Stimulated activated CD4-positive, alpha-beta T cell treated with anti-CD3 and anti-CD28 coated beads, Interleukin-1b, Interleukin-23, amount 100 ng/mL, for 4 hours (primary cell): ENCODE data around the gene DUSP18.
"Not testable (repeated sequence)": the region's sequence is repeated elsewhere in the genome, so short reads cannot be mapped to it uniquely, and the experiment has no call there.

ENCODE experiments used
- DNase-seq, 2 donors: peaks; one replicate each; pipeline ENCODE4 v3.0.0-alpha.2; 2020; ENCODE audit warnings: low read depth in 2 of 2

Gene DUSP18

DNA sequence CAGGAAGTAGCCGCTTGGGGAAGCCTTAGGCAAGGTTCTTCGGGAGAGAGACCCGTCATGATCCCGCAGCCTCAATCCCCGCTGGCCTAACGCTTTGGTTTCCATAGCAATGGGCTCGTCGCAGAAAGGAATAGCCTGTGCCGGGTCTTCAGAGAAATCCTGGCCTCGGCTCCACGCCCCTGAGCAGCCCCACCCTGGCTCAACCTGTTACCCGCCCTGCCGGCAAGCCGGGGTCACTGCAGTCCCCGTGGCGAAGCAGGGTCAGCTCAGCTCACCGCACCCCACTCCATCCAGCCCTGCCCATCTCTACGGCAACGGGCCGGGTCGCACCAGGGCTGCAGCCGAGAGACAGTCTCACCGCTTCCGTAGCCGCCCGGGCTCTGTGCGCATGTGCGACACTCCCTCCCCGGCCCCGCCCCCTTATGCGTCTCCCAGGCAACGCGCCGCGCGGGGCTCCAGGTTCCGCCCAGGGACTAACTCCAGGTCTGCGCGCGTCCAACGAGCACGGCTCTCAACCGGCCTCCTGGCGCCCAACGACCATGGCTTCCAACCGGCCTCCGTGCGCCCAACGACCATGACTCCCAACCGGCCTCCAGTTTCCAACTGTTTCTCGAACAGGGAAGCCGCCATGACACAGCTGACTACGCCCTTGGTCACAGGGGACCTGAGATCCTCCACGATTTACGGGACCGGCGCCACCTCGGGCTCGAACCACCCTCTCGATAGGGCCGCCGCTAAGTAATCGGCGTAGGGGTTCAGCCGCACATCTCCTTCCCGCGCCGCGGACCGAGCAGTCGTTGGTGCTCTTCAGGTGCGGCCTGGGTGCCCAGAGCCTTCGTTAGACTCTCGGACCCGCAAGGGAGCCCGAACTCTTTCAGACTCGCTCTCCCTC is at the start of gene DUSP18:
TSS of gene DUSP18 (minus strand) at position 382 of the 892 bp plus-strand sequence. CDS start 3,872 bp downstream, outside the sequence.
- DNase-seq: peak; percentile 93 to 95

DNA sequence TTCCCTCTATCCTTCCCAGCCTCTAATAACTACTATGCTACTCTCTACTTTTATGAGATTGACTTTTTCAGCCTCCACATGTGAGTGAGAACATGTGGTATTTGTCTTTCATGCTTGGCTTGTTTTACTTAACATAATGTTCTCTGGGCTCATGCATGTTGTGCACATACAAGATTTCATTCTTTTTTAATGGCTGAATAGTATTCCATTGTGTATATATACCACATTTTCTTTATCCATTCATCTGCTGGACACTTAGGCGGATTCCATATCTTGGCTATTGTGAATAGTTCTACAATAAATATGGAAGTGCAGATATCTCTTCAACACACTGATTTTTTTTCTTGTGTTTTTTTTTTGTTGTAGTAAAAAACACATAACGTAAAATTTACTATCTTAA is 46.4 kb upstream of the DUSP18 start:
- DNase-seq: no peak

DNA sequence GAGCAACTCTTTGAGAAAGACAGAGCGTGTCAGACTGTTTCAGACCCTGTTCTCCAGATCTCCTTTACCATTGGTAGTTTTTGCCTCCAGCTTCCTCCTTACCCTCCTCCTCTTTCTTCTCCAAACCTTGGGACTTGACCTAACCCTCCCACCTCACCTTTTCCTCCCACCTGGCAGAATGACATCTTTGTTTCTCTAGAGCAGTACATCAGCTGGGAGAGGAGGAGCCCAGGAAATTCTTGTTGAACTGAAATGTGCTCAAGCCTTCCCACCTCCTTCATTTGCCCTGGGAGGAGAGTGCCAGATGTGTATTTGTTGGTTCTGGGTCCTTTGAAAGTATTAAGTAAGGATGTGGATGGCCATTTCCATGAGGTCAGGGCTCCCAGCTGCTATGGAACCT is 44.4 kb upstream of the DUSP18 start:
- DNase-seq: no peak

DNA sequence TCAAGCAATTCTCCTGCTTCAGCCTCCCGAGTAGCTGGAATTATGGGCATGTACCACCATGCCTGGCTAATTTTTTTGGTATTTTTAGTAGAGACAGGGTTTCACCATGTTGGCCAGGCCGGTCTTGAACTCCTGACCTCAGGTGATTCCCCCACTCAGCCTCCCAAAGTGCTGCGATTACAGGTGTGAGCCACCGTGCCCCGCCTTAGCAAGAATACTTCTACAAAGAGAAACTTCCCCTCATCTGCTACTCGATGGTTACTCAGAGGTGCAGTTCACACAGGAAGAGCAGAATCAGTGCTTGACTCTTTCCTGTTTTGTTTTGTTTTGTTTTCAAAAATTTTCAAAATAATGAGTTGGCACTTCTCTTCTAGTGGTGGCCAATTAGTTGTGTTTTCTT is 42.3 kb upstream of the DUSP18 start:
- not testable (repeated sequence) for DNase-seq

DNA sequence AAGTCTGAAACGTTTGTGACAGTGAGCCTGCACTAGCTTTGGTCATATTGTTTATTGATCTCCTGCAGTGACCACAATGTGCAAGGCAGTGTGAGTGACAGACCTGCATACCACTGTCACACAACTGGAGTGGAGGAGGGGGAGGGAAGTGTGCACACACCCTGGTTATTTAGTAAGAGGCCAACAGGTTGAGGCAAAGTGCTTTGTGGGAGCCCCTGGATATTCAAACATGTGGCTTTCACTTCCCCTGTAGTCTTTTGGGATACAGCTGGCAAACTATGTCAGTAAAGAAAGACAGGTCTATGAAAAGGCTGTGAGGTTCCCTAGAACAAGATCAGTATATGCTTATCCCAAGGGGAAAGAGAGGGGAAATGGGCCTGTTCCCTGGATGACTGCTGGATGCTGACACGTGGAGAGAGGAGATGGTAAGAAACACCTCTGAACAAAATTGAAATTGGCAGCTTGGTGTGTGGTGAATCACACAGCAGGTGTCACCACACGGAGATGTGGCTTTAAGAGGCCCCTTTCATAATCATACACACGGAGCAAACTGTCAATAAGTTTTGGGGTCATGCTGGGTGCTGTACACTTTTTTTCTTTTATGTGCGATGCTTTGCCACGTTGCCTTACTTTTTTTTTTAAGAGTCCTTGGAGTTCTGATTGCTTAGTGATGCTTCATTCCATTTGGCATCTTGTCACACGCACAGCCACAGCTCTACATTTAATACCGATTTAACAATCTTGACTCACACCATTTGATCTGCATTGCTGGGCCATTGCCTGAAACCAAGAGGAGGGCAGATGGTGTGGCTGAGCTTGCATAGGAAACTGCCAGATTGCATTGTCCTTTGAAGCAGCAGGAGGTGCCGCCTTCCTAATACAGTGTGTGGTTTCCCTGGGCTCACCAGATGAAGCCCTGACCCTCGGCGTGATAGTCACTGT is 38.3 kb upstream of the DUSP18 start:
- DNase-seq: no peak

DNA sequence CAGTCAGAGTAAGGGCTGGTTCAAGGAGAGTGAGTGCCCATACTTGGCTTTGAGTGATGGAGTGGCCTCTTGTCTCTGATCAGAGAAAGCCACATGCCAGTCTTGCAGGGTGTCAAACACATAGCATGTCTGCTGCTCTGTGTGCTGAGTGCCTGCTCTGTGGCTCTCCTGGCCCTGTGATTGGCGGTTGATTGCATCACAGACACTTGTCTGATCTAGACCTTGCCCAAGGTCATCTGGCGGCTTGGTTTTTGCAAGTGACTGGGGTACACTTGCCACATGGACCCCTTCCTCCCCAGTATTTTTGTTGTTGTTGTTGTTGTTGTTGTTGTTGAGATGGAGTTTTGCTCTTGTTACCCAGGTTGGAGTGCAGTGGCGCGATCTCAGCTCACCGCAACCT is 37.3 kb upstream of the DUSP18 start:
- no peak for DNase-seq

DNA sequence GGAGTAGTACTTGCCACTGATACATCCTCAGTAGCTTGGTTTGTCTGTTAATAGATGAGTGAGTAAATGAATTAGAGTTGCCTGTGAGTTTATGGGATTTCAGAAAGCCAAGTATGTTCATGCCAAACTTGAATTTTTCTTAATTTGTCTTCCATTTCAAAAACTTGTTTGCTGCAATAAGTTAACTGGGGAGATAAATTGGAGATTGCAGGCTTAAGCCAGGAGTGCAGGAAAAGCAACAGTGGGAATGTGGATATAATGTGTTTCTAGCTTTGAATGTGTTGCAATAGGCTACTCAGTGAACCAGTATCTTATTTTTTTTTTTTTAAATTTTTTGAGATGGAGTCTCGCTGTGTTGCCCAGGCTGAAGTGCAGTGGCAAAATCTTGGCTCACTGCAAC is 35.2 kb upstream of the DUSP18 start:
- no peak for DNase-seq

DNA sequence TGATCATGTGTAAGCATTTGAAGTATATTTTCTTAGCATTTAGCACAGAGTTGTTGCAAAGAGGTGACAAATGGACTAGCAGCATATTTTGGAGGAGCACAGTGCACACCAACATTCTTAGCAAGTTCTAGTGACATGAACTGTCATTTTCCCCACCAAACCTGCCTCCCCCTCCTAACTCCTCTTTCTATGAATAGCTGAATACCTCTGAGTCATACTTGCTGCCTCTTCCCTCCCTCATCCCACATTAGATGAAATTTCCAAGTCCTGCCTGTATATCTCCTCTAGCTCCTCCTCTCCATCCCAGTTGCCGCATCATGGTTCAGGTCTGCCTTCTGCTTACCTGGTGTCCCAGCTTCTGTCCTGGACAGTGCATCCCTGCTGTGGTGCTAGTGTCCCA is 34.2 kb upstream of the DUSP18 start:
- no peak for DNase-seq

DNA sequence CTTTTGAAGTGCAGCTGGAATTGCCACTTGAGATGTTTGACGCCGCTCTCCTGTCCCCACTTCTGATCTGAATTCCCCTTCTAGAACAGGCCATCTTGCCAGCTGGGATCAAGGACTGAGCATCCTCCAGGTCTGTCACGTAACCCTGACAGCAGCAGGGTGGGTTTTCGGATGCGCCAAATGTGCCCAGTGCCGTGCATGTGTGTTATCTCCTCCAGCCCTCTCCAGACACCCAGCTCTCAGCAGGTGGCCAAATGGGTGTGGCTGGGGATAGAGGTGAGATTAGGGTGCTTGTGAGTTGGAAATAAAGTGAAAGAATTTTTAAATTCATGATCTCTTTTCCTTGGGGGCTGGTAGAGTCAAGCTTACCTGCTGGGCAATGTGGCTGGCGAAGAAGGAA is 30.3 kb upstream of the DUSP18 start:
- DNase-seq: no peak

DNA sequence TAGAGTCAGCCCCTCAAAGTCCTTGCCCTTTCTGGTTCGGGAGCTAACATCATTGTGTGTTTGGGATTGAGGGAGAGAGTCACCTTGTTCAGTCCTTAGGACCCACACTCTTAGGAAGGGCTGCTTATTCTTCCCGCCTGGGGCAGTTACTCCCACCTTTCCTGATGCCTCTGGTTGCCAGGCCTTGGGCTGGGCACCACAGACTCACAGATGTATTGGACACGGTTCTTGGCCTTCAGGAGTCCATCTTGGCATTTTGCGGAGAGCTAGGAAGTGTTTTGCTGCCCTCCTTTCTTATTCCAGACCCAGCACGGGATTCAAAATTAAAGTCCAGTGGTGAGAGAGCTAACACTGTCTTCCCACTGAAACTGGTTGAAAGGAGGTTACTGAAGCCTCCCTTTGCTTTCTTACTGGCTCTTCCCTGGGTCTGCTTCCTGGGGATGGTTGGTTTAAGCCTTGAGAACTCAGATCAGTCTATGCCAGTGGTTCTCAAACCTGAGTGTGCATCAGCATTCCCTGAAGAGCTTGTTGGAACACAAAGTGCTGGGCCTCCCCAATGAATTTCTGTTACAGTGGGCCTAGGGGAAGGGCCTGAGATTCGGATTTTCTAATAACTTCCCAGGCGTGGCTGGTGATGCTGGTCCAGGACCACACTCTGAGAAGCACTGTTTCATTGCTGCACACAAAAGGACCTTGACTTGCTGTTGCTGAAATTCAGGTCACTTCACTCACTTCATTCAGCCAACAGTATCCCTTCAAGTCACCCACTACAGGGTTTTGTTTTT is 28.4 kb upstream of the DUSP18 start:
- no peak for DNase-seq

DNA sequence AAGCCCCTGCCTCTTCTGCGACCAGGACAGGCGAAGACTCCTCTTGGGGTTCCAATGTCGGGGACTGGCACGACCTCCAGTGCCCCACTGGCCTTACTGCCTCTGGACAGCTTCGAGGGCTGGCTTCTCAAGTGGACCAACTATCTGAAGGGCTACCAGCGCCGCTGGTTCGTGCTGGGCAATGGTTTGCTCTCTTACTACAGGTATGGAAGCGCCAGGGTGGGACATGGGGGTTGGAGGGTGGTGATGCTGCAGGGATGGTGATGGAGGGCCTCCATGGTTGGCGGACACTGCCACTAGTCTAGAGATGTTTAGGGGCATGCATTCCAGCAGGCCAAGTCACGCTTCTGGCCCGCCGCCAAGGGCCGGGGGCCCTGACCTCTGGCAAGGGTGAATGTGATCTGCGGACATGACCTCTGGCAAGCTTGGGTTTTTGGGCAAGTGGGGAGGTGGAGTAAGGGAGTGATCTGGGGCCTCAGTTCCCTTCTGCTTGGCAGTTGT is 27.7 kb upstream of the DUSP18 start:
- DNase-seq: no peak

DNA sequence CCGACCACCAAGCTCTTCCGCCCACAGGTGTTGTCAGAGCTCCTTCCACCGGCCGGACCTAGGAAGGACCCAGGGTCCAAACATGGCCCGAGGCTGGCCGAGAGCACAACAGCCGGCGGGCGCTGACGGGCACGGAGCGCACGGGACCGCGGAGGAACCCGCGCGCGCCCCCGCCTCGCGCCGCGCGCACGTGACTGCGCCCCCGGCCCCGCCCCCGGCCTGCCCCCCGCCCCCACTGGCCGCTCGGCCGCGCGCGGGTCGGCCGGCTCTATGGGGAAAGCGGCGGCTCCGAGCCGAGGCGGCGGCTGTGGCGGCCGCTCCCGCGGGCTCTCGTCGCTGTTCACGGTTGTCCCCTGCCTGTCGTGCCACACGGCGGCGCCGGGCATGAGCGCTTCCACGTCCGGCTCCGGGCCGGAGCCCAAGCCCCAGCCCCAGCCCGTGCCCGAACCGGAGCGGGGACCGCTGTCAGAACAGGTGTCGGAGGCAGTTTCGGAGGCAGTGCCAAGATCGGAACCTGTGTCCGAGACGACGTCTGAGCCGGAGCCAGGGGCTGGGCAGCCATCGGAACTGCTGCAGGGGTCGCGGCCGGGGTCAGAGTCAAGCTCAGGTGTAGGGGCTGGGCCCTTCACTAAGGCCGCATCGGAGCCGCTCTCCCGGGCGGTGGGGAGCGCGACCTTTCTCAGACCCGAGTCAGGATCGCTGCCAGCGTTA is 27.1 kb upstream of the DUSP18 start, which contains the start of gene OSBP2:
TSS of gene OSBP2 (plus strand) at position 235 of the 711 bp plus-strand sequence. CDS start at position 271, 36 bp downstream.
- peak; percentile 7 to 31 for DNase-seq

DNA sequence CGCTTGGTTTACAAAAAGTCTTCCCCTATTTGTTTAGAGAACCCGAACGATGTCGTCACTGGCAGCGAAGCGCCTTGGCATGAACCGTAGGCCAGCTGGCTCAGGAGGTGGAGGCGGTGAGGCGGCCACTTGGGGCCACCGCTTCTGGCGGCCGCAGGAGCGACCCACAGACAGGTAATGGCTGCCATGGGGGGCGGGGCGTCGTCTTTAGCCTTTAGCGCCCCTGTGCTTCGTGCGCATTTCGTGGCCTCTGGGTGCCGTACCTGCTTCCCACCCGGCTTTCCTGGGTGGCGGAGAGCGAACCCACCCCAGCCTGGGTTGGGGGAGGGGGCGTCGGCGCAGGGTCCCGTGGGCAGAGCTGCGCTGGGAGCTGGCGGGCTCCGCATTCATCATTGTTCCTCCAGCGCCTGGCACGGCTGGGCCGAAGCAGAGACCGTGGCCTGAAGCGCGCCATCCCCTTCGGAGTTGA is 26.5 kb upstream of the DUSP18 start:
- peak; percentile 25 to 55 for DNase-seq

DNA sequence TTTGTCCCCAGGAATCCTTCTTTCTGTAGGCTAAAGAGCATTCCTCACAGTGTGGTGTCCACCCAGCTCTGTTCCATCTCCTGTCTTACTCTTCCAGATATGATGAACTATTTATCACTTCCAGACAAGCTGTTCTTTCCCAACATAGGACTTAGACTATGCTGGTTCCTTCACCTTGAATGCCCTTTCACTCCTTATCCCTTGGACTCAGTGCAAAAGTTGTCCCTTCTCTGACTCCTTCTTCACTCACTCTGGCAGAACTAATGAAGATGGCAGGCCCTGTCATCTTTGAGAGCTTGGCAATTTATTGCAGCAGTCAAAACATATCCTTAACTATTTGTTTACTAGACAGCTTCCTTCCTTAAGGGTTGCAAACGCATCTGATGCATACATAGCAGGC is 23.5 kb upstream of the DUSP18 start:
- DNase-seq: no peak

DNA sequence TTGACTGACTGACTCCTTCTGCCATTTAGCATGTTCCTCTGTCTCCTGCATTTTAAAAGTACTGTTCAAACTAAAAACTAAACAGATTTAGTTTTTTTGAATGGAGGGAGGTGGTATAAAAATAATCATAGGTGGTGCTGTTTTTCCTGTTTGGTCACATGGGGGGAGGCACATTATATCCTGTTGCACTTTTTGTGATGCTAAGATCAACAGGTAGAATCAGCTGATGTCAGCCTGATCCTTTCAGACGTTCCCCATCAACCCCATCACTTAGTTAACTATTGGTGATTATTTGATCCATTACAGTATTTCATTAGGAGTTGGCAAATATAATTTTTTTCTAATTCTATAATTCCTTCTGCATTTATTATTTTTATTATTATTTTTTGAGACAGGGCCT is 21.9 kb upstream of the DUSP18 start:
- no peak for DNase-seq

DNA sequence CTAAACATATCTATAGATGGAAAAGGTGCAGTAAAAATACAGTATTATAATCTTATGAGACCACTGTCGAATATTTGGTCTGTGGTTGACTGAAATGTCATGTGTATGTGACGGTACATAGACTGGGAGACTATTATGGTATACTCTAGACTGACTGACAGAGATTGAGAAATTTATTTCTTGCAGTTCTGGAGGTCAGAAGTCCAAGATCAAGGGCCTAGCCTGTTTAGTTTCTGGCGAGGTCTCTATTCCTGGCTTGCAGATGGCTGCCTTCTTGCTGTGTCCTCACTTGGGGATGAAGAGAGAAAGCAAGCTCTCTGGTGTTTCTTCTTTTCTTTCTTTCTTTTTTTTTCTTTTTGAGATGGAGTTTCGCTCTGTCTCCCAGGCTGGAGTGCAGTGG is 19.7 kb upstream of the DUSP18 start:
- no peak for DNase-seq

DNA sequence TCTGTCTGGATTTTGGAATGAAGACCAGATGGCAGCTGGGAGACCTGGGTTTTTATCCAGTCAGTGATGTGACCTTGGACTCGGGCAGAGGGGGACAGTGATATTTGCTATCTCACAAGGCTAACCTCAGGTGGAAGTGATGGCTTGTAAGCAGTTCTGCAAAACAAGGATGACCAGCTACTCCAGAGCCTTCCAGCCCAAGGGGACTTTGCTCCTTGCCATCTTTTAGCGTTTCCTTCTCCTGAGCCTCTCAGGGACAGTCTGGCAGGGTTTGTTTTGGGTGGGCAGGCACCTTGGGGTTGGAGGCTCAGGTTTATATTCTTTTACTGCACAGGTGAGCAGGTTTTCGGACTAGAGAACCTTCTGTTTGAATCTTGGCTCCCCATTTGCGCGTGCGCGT is 17.5 kb upstream of the DUSP18 start:
- DNase-seq: no peak

DNA sequence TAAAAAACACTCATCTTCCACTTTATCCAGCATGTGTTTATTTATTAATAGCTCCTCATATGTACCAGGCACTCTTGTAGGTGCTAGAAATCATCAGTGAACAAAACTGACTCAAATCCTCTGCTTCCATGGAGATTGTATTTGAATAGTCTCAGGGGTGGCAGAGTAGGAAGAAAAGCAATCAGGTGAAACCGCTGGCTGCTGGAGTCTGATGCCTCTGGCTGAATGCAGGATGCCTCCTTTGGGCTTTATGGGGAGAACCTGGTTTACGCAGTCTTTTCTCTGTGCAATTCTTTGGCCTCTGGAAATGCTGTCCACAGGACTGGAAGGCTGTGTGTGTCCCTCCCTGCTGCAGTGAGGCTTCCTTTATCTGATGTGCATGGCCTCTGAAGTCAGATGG is 14.2 kb upstream of the DUSP18 start:
- DNase-seq: no peak

DNA sequence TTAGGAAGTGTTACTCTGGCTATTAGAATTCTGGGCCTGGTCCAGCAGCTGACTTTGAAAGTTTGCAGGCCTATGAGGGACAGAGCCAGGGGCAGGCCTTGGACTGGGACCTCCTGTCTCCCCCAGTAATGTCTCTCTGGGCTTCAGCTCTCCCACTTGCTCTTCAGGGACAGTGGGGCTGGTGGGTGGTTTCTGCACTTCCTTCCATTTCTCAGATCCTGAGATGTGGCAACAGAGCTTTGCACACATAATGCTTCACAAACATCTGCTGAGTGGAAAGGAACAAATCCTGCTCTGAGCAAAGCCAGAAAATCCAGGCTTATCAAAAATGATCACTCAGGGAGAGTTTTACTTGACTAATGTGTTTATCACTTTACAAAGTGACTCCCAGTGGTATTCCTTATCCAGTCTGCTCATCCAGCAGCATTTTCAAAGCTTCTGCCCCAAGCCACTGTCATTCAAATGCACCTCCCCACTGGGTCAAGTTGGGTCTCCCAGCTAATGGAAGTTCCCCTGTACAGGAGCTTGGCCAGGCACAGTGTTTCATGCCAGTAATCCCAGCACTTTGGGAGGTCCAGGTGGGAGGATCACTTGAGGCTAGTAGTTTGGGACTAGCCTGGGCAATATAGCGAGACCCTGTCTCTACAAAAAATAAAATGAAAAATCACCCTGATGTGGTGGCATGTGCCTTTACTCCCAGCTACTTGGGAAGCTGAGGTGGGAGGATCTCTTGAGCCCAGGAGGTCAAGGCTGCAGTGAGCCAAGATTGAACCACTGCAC is 13.5 kb upstream of the DUSP18 start:
- DNase-seq: no peak
